Measurements from ENCODE around the gene ALPK1.
A peak's percentile ranks its signal among the peaks of the same experiment; 100 is the strongest.

The ALPK1 gene

GRCh38 chr4:112328734-112329130 is 31.6 kb downstream of the ALPK1 start:
- DNase-seq (ENCODE audit: low spot score), result no peak

DNA sequence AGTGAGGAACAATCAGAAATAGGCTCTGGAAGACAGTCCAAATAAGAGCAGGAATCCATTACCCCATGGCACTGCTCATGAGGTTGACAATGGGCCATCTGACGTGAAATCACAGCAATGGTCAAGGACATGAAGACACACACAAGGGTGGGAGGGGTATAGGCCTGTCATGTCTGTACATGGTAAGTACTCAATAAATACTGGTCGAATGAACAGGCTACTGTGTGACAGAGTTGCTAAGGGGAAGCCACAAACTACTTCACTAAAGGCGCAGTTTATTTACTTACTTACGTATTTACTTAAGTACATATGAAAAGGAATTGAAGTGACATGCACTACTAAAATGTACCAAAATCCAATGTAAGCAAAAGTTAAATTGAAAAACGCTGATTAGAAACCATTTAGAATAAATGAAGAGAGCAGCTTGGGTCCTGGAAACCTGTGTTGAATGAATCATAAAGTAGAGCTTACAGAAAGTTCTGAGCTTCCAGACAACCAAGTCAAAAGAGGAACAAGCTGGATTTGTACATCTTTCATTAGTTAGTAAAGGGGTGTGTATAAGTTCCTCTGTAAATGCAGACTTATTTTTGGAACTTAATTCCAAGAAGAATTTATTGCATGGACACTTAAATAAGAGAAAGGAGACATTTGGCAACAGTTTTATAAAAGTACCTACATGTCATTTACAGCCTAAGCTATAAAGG is 32.7 kb downstream of the ALPK1 start:
- DNase-seq (ENCODE audit: low spot score), result no peak

GRCh38 chr4:112330921-112331320 is 33.8 kb downstream of the ALPK1 start:
- DNase-seq (ENCODE audit: low spot score), result no peak

- DNase-seq (ENCODE audit: low spot score), result no peak
Observed at GRCh38 chr4:112332398-112332797, 35.2 kb downstream of the ALPK1 start.

DNA sequence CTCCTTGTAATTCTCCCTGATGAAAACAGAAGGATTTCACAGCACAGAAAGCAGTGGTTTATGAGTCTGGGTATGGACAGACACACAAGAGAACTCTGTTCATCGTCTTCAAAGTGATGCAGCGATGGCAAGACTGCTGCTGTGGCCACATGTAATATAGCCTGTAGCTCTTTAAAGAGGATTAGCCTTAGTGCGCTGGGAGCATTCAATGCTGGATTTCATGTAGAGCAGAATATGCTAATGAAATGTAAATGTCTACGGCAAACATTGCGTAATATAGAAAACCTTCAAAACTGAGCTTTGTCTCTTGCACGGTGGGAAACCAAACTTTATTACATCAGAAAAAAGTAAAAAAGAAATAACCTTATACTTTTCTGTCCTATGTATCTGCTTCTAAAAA is 42.9 kb downstream of the ALPK1 start:
- DNase-seq (ENCODE audit: low spot score), result no peak

DNA sequence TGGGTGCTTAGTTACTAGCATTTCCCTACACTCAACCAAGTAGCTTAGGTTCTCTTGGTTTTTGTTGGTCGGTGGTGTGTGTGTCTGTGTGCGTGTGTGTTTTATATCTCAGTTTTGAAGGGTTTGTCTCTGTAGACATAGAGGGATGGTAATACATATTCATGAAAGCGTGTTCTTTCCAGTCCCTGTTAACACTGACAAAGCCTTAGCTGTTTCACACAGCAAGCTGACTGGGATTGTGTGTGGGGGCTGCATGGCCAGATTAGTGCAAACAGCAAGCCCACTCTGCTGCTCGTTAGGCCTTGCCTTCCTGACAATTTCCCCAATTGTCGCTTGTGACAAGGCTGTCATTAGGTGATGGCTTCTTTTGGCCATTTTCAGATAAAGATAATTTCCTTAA is 43.9 kb downstream of the ALPK1 start:
- DNase-seq (ENCODE audit: low spot score), result no peak

DNA sequence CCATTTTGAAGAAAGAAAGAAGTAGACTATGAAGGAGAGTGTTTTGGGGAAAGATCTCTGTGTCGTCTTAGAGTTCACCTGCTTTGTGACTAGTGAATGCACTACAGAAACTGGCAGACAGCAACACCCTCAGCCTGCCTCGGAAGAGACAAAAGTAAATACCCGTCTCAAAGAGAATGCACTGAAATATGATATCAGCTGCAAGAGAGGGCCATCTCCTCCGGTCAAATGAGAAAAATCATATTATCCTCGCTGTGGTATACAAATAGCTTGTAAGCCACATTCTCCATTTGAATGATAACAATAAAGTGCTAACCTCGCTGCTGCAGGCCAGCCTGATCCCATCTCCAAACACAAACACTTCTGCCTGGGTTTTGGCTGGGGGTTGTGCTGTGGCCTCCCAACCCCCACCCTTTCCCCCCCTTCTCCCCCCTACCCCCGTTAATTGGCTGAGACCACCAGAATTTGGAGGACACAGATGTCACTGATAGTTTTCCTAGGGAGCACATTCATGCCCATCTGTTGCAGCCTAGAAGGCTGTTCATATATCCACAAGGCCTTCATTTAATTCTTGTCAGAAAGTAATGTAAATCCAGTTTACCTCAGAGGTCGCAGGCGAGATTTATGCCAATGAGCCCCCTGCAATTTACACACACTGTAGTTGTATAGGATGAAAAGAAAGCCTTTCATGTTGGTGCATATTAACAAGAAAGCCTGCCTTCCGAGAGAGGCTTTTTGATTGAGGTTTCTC is 46.3 kb downstream of the ALPK1 start:
- DNase-seq (ENCODE audit: low spot score), result no peak

GRCh38 chr4:112348488-112349158 is 51.5 kb downstream of the ALPK1 start:
- peak; percentile 81 for DNase-seq (ENCODE audit: low spot score)

DNA sequence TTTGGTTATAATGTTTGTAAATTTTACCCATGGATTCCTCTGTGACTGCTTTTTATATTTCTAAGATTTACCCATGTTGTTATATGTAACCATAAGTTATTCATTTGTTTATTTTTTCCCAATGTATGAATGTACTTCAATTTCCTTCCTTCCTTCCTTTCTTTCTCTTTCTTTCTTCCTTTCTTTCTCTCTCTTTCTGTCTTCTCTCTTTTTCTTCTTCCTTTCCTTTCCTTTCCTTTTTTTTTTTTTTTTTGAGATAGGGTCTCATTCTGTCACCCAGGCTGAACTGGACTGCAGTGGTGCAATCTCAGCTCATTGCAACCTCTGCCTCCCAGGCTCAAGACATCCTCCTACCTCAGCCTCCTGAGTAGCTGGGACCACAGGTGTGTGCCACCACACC is 55.6 kb downstream of the ALPK1 start:
- DNase-seq (ENCODE audit: low spot score), result no peak

DNA sequence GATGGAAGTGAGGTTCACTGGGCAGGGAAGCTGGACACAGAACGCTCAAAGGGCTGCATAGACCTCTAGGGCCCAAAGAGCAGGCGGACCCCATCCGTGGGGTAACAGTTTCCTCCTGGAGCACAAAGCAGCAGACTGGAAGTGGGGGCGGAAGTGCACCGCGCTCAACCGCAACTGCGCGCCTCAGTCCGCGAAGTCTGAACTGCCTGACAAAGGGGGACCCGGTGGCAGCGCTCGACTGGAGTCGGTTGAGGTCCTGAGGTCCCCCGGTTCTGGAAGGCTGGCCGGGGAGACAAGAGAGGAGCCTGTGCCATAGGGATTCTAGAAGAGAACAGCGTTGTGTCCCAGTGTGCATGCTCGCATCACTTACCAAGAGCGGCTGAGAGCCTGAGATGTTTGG is 58.5 kb downstream of the ALPK1 start:
- no peak for DNase-seq (ENCODE audit: low spot score)

- no peak for DNase-seq (ENCODE audit: low spot score)
Observed at GRCh38 chr4:112357453-112357852, 60.3 kb downstream of the ALPK1 start.

GRCh38 chr4:112357897-112358296 is 60.7 kb downstream of the ALPK1 start:
- no peak for DNase-seq (ENCODE audit: low spot score)

- DNase-seq (ENCODE audit: low spot score), result no peak
Observed at GRCh38 chr4:112358415-112358814, 61.2 kb downstream of the ALPK1 start.

DNA sequence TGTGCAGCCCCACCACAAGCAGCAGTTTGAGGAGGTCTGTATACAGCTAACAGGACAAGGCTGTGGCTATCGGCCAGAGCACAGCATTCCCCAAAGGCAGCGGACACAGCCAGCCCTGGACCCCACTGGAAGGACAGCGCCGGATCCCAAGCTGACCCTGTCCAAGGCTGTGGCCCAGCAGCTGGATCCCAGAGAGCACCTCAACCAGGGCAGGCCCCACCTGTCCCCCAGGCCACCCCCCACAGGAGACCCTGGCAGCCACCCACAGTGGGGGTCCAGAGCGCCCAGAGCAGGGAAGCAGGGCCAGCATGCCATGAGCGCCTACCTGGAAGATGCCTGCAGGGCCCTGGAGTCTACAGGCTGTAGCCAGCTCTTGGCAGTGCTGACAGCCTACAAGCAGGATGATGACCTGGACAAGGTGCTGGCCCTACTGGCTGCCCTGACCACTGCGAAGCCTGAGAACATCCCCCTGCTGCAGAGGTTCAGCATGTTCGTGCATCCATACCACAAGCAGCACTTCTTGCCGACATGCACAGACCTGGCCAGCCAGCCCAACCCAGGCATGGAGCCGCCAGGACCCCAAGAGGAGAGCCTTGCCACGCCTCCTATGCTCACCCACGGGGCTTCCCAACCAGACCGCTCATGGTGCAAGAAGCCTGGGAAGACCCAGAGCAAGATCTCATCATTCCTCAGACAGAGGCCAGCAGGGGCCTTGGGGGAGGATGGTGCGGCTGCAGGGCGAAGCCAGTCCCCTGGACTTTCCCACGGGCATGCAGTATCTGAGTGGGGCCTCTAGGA is 62.0 kb downstream of the ALPK1 start:
- no peak for DNase-seq (ENCODE audit: low spot score)

DNA sequence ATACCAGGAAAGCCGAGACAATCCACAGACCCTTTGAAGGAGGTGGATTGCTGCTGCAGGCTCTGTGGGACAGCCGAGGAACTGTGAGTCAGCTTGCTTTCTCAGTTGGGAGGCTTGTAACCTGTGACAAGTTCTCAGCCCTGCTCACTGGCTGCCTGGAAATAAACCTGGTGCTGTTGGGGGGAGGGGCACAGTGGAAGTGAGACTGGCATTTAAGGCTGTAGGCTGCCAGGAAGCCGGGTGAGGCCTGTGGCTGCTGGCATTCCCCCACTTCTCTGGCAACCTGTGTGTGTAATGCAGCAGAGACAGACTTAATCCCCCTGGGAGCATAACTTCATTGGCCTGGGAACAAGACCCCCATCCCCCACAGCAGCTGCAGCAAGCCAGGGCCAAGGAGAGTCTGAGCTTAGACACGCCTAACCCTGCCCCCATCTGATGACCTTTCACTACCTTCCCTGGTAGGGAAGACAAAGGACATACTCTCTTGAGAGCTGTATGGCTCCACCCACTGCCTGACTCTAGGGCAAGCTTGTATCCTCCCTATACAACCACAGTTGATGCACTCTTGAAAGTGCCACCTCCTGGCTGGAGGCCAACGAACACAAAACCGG is 64.1 kb downstream of the ALPK1 start:
- peak; percentile 74 for DNase-seq (ENCODE audit: low spot score)

GRCh38 chr4:112370466-112370865 is 73.3 kb downstream of the ALPK1 start:
- no peak for DNase-seq (ENCODE audit: low spot score)

- DNase-seq (ENCODE audit: low spot score), result no peak
Observed at GRCh38 chr4:112371361-112371760, 74.2 kb downstream of the ALPK1 start.

DNA sequence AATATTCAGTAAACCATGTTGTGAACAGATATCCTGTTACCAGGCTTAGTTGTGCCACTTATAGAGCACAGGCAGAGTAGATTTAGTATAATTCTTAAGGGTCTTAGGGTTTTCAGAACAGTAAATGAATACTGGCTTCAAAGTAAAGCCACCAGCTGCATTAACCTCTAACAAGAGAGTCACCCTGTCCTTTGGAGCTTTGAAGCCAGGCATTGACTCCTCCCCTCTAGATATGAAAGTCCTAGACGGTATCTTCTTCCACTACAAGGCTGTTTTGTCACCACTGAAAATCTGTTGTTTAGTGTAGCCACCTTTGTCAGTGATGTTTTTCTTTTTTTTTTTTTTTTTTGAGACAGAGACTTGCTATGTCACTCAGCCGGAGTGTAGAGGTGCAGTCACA is 77.7 kb downstream of the ALPK1 start:
- no peak for DNase-seq (ENCODE audit: low spot score)

DNA sequence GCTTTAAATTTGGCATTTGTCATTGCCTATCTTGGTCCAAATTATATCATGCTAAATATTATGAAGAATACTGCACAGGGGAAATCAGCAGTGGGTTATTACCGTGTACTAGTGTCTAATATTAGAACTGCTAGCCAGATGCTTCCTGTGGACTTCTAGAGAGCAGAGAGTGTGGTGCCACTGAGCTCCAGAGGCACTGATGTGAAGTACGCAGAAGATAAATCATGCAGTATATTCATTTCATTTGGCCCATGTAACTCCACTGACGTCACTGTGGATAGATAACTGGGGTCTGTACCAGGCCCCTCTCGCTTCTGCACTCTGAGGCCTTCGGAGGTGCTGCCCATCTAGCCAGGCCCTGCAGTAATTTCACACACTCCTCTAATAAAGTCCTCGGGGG is 80.0 kb downstream of the ALPK1 start:
- no peak for DNase-seq (ENCODE audit: low spot score)

DNA sequence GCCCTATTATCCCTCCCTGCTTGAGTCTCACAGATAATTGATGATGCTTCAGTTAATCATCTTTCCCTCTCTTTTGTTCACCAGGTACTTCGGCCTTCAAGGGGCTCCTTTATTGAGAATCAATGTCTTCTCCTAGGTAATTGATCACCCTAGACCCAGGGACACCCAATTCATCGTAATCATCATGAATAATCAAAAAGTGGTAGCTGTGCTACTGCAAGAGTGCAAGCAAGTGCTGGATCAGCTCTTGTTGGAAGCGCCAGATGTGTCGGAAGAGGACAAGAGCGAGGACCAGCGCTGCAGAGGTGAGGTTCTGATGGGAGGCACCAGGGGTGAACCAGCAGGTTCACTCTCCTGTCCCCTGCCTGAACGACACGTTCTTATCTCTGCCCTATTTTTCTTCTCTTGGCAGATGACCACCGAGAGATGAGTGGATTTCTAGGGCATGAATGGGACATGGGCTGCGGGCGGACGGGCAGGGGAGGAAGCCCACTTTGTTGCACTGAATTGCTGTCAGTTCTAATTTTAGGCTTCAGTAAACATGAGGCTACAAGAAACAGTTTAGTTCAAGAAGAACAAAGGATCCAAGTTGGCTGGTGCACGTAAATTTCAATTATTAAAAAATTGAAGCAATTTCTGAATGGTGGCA is 80.5 kb downstream of the ALPK1 start:
- DNase-seq (ENCODE audit: low spot score), result peak; percentile 50

DNA sequence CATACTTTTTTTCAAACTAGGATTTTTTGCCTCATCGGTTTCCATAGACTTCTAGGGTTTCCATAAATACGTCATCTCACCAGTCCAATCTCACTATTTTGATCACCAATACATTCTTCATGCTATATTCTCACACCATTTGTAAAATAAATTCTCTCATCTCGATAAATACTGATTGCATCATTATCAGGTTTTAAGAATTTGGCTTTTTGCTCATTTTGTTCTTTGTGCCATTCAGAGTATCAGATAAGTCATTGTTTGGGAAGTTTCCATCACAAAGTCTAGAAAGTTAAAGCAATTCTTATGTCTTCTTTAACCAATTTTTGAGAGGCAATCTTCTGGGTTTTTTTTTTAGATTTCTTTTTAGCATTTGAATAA is 81.1 kb downstream of the ALPK1 start:
- DNase-seq (ENCODE audit: low spot score), result no peak

GRCh38 chr4:112378858-112379257 is 81.7 kb downstream of the ALPK1 start:
- DNase-seq (ENCODE audit: low spot score), result peak; percentile 54

All from ecto neural progenitor cell (in vitro differentiated cells).